Measurements from ENCODE around the gene PHTF2.

DNA sequence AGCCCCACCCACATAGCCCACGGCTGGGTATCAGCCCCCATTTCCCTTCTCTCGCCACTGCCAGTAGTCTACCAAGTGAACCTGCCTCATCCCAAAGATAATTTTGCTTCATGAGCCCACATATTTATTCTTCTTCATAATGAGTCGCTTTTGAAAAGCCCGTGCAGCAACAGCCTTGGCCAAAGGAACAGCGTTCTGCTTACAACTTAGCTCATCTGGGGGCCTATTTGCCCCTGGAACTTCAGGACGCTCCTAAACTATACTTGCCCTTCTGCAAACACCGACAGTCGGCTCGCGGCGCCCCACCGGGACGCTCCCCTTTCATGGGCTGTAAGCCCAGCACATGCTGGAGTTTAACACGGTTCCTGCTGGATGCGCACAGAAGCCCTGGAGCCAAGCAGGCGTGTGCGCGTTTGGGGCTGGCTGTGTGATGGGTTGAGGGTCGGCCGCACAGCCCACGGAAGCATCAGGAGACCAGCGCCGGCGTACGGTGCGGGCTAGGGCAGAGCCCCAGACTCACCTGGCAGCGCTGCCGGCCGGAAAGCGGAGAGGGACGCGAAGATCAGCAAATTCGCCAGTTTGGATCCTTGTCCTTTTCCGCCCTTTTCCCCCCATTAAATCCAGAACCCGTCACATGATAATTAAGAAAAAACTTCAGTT lies 709 bp upstream of the PHTF2 start:
- TF ChIP-seq, protein P1, sequence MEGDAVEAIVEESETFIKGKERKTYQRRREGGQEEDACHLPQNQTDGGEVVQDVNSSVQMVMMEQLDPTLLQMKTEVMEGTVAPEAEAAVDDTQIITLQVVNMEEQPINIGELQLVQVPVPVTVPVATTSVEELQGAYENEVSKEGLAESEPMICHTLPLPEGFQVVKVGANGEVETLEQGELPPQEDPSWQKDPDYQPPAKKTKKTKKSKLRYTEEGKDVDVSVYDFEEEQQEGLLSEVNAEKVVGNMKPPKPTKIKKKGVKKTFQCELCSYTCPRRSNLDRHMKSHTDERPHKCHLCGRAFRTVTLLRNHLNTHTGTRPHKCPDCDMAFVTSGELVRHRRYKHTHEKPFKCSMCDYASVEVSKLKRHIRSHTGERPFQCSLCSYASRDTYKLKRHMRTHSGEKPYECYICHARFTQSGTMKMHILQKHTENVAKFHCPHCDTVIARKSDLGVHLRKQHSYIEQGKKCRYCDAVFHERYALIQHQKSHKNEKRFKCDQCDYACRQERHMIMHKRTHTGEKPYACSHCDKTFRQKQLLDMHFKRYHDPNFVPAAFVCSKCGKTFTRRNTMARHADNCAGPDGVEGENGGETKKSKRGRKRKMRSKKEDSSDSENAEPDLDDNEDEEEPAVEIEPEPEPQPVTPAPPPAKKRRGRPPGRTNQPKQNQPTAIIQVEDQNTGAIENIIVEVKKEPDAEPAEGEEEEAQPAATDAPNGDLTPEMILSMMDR (conservative IDR thresholded peaks at IDR 0.05; ENCODE audit: low read length): no peak
- TF ChIP-seq EZH2phosphoT487 (IDR thresholded peaks at IDR 0.05; ENCODE audit: borderline replicate concordance, low read depth, low read length): no peak

Data from OCI-LY7 (cell line).